ENCODE data around the gene SIT1. TPM values are rescaled to one million over a fixed set of nuclear protein-coding genes. Genes with fewer than 3 reads are reported as not detected.

SIT1 gene
- total and polyA plus RNA-seq, 12 donors: 0.19 to 3.6 (median 0.31) TPM; not detected in 5

DNA sequence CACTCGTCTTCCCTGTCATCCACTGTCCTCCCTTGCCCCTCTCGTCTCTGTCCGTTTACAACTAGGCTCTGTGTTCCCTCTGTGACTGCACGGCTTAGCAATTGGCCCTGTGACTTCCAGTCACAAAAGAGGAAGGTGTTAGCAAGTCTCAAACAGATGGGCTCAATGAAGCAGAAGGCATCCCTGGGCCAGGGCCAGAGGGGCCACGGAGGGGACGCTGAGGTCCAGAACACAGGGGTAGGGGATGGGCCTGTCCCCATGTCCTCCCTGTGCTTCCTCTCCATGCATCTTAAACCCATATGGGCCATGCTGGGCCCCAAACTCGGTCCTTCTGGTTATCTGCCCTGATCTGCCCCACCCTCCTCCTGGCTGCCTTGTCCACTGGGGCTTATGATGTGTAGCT is 32.4 kb downstream of the SIT1 start, which contains the start of gene CD72:
CD72 (minus strand) TSS at position 89 of the 403 bp plus-strand sequence. CDS start 110 bp downstream, outside the sequence.
- H3K36me3 ChIP-seq: no peaks in the 10 kb centered on the region
- H3K4me1 ChIP-seq: peaks cover 0 to 36% (median 3%) of the 10 kb centered on the region in 9 donors
- intact Hi-C loops (cut with DNase I): no loop called here
- peak within 1 kb of the TSS in 1 of 10 donors; percentile 73 for H3K27ac ChIP-seq
- H3K27me3 ChIP-seq: peaks cover 0 to 15% (median 0%) of the 10 kb centered on the region in 7 donors
- H3K9me3 ChIP-seq: no peaks in the 10 kb centered on the region
- peak within 1 kb of the TSS in 9 of 10 donors; percentile 14 to 56 (median 50) for H3K4me3 ChIP-seq
- ATAC-seq (peak in 6 of 8 donors; percentile 18 to 51 (median 34)), DNase-seq (no peak)
- WGBS, 2 donors: 84% methylated on average over 7 of the region's 7 CpGs
- TF ChIP-seq, protein P1, sequence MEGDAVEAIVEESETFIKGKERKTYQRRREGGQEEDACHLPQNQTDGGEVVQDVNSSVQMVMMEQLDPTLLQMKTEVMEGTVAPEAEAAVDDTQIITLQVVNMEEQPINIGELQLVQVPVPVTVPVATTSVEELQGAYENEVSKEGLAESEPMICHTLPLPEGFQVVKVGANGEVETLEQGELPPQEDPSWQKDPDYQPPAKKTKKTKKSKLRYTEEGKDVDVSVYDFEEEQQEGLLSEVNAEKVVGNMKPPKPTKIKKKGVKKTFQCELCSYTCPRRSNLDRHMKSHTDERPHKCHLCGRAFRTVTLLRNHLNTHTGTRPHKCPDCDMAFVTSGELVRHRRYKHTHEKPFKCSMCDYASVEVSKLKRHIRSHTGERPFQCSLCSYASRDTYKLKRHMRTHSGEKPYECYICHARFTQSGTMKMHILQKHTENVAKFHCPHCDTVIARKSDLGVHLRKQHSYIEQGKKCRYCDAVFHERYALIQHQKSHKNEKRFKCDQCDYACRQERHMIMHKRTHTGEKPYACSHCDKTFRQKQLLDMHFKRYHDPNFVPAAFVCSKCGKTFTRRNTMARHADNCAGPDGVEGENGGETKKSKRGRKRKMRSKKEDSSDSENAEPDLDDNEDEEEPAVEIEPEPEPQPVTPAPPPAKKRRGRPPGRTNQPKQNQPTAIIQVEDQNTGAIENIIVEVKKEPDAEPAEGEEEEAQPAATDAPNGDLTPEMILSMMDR (IDR thresholded peaks at IDR 0.05): no peak

DNA sequence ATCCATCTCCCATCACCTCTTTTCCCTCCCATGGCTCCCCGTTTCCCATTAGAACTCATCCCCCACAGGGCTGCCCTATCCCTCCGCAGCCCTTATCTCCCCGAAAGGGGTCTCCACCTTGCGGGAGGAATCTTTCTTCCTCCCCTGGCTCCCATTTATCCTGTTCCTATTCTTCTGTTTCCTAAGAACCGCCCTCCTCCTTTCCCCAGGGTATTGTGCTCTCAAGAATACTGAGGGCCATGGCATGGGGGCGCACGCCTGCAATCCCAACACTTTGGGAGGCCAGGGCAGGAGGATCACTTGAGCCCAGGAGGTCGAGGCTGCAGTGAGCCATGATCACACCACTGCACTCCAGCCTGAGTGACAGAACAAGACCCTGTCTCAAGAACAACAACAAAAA is 33.2 kb downstream of the SIT1 start:
- WGBS, 2 donors: 51 to 56% methylated on average over 8 of the region's 8 CpGs
- Histone ChIP-seq H3K4me1 (peaks cover 0 to 36% (median 3%) of the 10 kb centered on the region in 9 donors), H3K4me3 (peak overlapping the region in 9 of 10 donors; percentile 14 to 56 (median 50)), H3K27ac (peak overlapping the region in 1 of 10 donors; percentile 73), H3K9me3 (no peaks in the 10 kb centered on the region), H3K36me3 (no peaks in the 10 kb centered on the region), H3K27me3 (peaks cover 0 to 15% (median 0%) of the 10 kb centered on the region in 7 donors)
- intact Hi-C loops (cut with DNase I): no loop called here
- ATAC-seq (no peak), DNase-seq (no peak)
- TF ChIP-seq, protein P1 (IDR thresholded peaks at IDR 0.05): no peak

DNA sequence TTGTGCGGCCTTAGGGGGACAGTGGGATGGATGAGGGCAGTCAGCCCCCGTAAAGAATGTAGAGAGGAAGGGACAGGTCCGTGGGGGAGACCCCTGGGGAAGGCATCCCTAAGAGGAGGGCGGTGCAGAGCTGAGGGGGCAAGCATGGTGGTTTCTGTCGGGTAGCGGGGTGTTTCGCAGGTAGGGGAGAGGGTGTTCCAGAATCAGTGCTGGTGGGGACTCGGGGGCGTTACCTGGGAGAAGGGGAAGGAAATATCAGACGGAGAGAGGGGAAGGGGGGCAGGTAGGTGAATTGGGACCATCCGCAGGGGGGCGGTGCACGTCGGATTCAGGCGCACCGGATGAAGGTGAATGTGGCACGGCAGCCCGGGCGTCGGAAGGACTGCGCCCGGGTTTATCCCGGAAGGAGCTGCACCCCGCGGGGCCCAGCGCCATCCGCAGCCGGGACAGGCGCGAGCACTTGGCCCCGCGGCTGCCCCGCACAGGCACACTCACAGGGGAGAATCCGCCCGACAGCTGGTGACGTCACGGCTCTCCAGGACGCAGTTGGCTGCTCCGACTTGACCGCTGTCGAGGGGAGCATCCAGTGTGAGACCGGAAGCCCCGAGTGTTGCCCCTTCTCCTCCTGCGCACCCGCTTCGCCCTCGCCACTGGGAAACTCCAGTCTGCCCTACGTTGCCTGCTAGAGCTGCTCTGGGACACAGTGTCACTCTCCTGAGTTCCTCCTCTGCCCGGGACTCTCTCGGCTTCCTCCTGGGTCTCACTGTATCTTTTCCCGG is 33.9 kb downstream of the SIT1 start:
- H3K27me3 ChIP-seq: peaks cover 0 to 15% (median 0%) of the 10 kb centered on the region in 7 donors
- no peaks in the 10 kb centered on the region for H3K9me3 ChIP-seq
- TF ChIP-seq, protein P1 (IDR thresholded peaks at IDR 0.05): peak in 2 of 9 donors; percentile 13 to 19
- H3K36me3 ChIP-seq: no peaks in the 10 kb centered on the region
- H3K27ac ChIP-seq: peak overlapping the region in 1 of 10 donors; percentile 73
- intact Hi-C loops (cut with DNase I): no loop called here
- peak; percentile 76 to 77 for DNase-seq
- WGBS, 2 donors: 6 to 7% methylated on average over 49 to 51 of the region's 51 CpGs
- peak; percentile 58 to 83 (median 72) for ATAC-seq
- H3K4me1 ChIP-seq: peaks cover 0 to 36% (median 3%) of the 10 kb centered on the region in 9 donors
- peak overlapping the region; percentile 14 to 56 (median 48) for H3K4me3 ChIP-seq

DNA sequence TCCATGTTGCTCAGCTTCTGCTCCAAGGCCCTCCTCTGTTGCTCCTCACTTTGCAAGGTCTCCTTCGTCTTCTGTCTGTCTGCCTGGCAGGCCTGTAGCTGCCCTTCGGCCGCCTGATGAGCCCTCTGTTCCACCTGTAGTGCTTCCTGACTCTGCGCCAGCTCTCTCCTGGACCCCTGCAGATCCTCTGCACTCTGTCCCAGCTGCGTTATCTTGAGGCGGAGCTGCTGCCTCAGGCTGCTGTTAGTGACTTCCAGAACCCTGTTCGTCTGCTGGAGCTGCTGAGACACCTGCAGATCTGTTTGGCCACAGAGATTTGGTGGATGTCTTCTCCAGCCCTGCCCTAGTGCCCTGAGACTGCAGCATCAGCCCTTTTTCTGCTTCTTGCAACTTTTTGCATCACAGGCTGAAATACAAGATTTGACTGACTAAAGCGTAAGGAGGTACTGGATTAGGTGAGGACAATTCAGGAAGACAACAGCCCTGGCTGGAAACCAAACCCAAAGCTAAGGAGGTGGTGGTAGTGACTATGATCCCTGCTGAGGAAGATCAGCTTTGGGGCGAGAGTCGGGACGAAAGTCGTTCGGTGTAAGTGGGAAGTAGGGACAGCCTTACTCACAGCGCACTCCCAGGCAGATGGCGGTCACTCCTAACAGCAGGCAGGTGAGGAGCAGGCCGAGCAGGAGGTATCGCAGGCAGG is 34.6 kb downstream of the SIT1 start:
- TF ChIP-seq, protein P1 (IDR thresholded peaks at IDR 0.05): no peak
- intact Hi-C loops (cut with DNase I): no loop called here
- DNase-seq: no peak
- H3K27me3 ChIP-seq: peaks cover 0 to 15% (median 0%) of the 10 kb centered on the region in 7 donors
- H3K4me1 ChIP-seq: peaks cover 0 to 41% (median 3%) of the 10 kb centered on the region in 9 donors
- WGBS, 2 donors: 67 to 71% methylated on average over 17 of the region's 17 CpGs
- H3K27ac ChIP-seq: peak overlapping the region in 1 of 10 donors; percentile 73
- no peak overlapping the region for H3K4me3 ChIP-seq
- ATAC-seq: no peak
- no peaks in the 10 kb centered on the region for H3K9me3 ChIP-seq
- H3K36me3 ChIP-seq: no peaks in the 10 kb centered on the region
